ENCODE measurements around the gene FOXP1.

Gene FOXP1

DNA sequence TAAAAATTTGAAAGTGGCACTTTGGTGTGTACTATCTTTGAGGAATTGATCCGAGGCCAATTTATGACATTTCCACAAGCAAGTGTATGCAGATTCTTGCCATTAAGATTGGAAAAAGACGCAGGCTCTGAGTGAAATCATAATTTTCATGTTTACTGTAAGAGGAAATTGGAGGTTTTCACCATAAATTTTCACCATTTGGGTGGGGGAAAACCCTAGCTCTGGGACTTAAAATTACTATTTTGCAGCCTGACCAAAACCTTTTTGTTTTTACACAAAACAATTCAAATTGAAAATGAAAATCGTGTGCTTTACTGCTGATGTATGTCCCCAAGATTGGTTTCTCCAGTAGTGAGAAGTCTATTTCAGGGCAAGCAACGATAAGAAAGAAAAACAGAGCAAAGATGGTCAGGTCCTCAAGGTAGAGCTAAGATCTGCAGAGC lies 282.6 kb downstream of the FOXP1 start:
- no peak for DNase-seq

GRCh38 chr3:71299160-71299559 lies 284.4 kb downstream of the FOXP1 start:
- DNase-seq, result no peak

DNA sequence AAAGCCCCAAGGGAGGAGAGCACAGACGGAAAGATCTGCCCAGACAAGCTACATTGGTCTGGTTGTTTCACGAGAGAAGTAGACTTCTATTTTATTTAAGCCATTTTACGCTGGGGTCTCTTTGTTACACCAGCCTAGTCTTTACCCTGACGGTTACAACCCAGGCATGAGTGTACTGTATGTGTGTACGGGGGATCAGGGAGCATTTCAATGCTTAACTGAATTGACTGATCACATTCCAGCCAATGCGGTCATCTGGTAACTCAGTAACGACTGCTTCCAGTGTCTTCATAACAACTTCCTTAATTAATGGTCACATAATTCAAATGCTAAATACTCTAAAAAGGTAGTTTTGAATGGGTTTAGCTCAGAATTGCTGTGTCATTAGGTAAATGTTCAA lies 288.6 kb downstream of the FOXP1 start:
- DNase-seq, result no peak

DNA sequence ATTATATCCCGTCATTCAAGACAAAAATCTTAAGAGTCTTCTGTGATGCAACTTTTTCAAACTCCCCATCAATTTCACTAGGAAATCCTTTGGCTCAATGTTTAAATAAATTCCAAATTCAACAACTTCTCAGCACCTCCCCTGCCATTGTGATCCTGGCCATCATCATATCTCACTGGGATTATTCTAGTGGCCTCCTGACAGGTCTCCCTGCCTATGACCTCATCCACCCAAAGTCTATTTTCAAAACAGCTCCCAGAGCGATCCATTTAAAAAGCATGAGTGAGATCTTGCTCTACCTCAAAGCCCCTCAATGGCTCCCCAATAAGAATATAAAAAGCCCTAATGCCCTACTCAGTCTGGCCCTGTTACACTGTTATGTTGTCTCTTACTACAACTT lies 293.2 kb downstream of the FOXP1 start:
- no peak for DNase-seq

GRCh38 chr3:71288269-71288930 lies 295.1 kb downstream of the FOXP1 start:
- no peak for DNase-seq

DNA sequence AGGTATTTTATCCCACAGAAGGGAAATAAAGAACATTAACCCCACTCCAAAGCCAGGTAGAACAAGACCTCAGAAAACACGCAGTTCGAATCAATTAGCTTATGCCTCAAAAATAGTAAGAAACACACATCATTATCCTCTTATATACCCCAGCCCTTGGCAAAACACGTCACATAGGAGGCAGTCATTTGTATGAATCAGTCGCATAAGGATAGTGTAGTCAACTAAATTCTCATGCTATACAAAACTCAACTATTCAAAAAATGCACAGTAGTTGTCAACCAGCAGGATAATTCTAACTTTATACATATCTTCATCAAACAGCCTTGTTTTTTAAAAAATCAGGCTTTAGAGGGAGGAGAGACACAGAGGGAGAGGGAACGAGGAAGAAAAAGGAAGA lies 298.4 kb downstream of the FOXP1 start:
- DNase-seq, result no peak

DNA sequence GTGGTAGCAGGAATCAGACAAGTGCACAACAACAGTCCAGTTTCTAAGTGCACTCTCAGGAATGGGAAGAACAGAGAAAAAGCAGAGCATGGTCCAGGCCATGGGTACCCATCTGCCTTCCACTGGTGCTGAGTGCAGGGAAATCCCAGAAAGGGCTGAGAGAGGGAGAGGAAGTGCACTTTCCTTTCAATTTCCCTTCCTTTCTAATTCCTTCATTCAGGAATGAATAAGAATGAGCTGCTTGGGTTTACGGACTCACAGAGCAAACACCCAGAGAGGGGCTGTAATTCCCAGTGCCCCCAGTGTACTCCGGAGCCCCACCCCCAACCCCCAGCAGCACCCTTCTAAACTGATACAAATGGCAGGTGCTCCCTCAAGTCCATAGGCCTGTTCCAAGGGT lies 300.6 kb downstream of the FOXP1 start:
- no peak for DNase-seq

GRCh38 chr3:71281280-71281679 lies 302.2 kb downstream of the FOXP1 start:
- DNase-seq, result no peak

GRCh38 chr3:71277341-71277740 lies 306.2 kb downstream of the FOXP1 start:
- no peak for DNase-seq

- no peak for DNase-seq
These were observed 307.0 kb downstream of the FOXP1 start for GRCh38 chr3:71276531-71276930.

DNA sequence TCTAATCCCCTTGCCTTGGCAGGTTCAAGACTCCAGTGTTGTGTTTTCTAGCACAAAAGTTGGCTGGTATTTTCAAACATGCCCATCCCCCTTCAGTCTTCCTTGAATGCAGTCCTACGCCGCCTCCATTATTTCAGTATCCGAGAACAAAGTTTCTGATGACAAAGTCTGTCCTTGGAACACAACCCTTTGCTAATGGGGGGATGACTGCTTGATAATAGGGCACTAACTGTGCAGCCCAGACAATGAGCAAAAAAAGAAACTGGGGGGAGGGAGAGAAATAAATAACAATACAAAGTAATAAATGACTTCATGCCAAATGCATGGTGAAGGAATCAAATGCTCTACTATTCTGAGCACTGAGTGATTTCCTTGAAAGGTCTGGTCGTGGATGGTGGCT lies 310.1 kb downstream of the FOXP1 start:
- no peak for DNase-seq

DNA sequence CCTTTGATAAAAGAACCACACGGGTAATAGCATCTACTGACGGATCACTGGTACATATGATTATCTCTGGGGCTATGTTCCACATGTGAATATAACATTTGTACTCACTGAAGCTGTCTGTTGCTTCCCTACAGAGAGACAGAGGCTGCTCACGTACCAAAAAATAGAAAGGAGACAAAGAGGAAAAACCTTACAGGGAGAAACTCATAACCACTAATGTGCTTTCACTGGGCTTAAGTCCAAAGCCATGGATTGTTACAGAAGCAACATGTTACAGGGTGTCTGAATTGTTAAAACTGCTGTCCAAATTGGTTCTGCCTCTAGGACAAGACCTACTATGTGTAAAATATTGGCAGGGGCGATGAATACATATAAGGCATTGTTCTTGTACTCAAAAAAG lies 311.9 kb downstream of the FOXP1 start:
- DNase-seq, result no peak

- no peak for DNase-seq
These were observed 313.6 kb downstream of the FOXP1 start for GRCh38 chr3:71269906-71270305.

DNA sequence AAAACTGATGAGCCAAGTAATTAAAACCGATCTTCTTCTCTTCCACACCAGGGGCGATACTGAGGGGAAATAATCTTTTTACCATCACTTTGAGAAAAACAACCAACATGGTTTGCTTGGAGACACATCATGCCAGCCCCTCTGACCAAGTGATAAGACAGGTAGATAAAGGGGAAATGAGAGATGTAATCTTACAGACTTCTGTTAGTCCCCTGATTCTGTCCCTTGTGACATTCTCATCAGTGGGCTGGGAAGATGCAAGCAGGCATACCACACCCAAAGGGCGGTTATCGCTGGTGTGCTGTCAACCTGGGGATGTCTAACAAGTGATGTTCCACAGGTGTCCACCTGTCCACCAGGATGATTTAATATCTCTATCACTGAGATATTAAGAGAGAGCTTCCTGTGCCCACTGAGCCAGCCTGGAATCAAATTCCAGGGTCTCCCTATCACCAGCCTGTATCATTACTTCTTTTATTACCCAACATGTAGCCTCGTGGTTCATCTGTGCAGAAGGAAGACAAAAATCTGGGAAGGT lies 315.0 kb downstream of the FOXP1 start:
- DNase-seq, result no peak

DNA sequence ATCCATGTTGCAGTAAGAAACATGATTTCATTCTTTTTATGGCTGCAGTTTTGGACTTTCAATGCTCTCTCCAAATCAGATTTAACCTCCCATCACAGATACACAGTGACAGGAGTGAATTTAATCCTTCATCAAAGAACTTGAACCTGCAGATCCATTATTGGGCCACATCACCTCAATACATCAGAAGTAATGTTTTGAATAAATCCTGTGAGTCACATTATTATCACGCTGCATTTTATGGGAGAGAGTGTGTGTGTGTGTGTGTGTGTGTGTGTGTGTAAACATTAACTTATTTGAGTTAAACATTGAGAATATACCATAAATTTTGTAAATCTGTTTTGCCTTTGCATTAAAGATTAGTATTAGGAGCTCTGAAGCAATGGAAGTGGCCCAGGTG lies 316.7 kb downstream of the FOXP1 start:
- DNase-seq, result no peak

DNA sequence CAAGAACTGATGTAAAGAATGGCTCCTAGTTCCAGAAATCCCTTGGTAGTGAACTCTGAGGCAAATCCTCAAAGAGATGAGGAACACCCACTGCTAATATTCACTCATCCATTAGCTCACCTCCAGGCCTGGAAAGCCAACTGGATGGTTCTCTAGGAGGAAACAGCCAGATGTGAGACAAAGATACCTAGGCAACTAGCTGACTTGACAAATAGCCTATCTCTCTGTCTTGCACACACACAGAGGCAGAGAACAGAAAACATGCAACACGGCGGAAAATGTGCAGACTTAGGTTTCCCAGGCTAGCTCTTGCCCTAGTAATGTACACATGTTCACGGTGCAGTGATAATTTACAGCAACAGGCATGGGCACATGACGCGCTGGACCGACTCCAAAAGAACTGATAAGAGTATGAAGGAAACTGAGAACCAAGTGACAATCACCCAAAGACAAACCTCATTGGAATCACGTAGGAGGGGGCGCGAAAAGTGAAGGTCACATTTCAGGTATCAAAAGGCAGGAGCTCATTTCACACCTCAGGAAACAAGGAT lies 318.1 kb downstream of the FOXP1 start:
- DNase-seq, result no peak

DNA sequence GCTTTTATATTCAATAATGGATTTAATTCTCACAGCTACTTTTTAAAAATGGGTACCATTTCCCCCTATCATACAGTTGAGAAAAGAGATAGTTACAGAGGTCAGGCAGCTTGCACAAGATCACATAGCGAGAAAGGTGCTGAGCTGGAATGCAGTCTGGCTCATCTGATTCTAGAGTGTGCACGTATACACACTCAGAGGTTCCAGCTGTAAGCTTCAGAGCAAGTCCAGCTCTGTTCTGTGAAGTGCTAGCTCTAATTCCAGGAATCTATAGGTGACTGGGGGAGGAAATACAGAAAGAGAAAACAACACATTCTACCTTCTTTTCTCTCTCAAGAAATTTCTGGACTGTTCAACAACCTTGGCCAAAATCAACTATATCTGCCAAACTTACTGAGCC lies 318.7 kb downstream of the FOXP1 start:
- DNase-seq, result no peak

DNA sequence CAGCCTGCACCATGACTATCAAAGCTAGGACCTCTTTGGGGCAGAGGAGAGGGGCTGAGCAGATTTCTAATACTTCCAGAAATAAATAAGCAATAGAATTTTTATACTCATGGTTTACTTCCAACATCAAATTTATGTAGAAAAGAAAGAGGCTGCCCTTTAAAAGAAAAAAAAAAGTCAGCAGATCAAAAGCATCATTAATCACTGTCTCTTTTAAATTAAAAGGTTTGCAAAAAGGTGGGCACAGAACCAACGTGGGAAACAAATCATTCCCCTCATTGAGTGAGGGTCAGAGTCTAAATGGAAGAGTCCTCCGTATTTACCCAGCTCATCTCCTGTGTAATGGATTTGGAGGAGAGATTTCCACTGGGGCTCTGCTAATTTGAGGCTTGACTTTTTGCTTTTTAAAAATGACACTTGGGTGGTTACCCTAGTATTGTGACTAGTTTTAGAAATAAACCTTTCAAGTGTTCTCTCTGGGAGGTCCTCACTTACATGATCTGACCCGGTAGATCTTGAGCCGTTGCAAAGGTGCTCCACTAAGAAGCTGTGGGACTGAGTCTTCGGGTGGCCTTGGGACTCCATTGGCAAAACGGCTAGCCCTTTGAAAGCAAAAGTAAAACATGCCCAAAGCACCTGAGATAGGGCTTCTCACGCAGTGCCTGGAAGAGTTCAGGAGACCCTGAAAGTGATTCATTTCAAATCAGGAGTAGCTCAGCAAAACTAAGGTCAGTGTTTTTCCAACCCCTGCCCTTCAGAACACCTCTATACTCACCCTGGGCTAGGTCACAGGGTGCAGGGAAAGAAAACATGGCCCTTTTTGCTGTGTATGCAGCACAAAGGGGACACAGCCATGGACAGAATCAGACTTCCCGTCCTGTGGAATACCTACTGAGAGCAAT lies 320.9 kb downstream of the FOXP1 start:
- no peak for DNase-seq

- DNase-seq, result no peak
These were observed 322.7 kb downstream of the FOXP1 start for GRCh38 chr3:71260782-71261181.

DNA sequence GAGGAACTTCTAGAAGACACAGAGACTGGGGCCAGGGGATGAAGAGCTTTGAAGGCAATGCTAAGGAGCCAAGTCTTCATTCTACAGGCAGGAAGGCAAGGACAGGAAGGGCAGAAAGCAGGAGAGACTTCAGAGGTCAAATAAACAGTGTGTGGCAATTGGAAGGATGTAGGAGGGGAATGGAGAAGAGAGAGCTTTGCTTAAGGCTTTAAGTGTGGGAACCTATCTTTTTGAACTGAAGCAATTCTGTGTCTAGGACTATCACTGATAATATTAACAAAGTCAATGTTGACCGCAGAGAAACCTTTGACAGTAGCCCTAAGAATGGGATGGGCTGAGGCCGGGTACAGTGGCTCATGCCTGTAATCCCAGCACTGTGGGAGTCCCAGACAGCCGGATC lies 325.0 kb downstream of the FOXP1 start:
- no peak for DNase-seq

DNA sequence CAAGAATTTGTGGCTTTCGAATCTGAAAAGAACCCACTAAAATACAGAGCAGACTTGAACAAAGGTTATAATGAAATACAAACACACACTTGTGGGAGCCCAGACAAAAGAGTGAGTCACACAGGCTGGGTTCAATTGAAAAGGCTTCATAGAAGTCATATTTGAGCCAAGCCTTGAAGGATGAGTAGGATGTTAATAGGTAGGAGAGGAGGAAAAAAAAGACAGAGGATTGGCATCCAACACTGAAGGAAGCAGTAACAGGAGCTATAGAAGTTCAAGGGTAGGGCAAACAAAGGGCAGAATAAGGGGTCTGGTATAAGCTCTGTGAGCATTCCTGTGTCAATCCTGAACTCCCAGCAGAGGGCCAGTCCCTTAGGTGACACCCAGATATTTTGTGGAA lies 325.4 kb downstream of the FOXP1 start:
- DNase-seq, result no peak

DNA sequence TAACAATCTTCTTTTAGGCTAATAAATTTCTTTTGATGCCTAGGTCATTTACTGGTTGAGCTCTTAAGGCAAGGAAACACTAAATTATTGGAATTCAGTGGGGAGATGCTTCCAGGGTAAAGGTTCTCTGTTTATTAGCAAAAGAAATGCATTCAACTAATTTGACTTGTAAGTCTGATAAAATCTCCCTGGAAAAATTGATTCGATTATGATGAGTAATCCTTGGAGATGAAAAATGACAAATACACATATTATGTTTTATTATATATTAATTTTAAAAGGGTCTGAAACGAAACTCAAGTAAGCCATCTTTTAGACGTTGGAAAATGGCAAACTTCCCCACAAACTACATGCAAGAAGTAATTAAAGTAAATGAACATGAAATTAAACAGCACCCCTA lies 328.0 kb downstream of the FOXP1 start:
- DNase-seq, result no peak

DNA sequence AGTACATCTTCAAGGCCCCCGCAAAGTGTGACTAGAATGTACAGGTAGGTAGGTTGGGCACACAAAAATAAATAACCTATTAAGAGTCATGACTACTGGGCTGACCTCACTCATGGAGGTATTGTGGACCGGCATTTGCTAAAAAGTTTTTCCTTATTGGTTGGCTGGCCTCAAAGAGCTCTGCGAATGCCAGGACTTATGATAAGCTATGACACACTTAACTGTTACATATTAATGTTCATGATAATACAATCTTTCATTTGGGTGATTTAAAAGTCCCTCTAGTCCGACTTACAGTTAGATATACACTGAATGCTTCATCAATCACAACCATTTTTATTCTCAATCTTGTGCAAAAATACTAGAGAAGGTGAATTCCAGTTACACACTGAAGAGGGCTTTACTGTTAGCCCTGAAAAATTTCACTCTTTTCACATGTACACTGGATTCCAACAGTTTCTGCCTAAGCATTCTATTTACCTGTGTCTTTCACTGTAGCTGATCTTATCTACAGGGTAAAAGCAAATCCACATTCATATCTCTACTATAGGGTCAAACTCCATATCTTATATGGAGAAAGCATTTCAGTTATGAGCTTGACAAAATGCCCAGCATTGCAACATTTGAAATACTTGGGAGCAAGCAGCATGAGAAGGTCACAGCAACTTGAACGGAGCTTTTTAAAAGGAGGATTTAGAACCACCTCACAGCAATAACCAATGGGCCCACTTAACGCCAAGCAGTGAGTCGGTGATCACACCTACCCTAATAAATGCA lies 329.1 kb downstream of the FOXP1 start:
- DNase-seq, result no peak
